Measurements from ENCODE around the gene PPP1CB. TPM values are rescaled to one million over a fixed set of nuclear protein-coding genes. Genes with fewer than 3 reads are reported as not detected.

Gene PPP1CB
- total and polyA plus RNA-seq, 10 of the 15 experiments (the other 5 are each of a cell fraction or from before 2014, with no cell fraction given): 37.5 to 176 (median 84.9) TPM

GRCh38 chr2:28751252-28751955, at the start of gene PPP1CB (continued):
- TF ChIP-seq ELK1 (IDR thresholded peaks at IDR 0.05; ENCODE audit: low read depth, low read length): peak; percentile 24; the same call in 1 of the 2 replicates
- no peak for TF ChIP-seq REST (IDR thresholded peaks at IDR 0.05; ENCODE audit: low read depth, low read length)
- no peak; the same call in 1 of the 2 replicates for TF ChIP-seq RCOR1 (conservative IDR thresholded peaks at IDR 0.05; ENCODE audit: low read depth, low read length)
- peak; percentile 50; the same call in 1 of the 2 replicates for TF ChIP-seq MLLT1 (IDR thresholded peaks at IDR 0.05)
- TF ChIP-seq PML (IDR thresholded peaks at IDR 0.05; ENCODE audit: low read length): peak; percentile 76
- TF ChIP-seq IRF3 (IDR thresholded peaks at IDR 0.05): peak; percentile 8; the same call in 1 of the 2 replicates
- 0 out of 2 replicates have a peak, but pooled peaks have one; percentile 23 for TF ChIP-seq MEF2A (IDR thresholded peaks at IDR 0.05; ENCODE audit: insufficient read depth, low read depth, low read length)
- peak; percentile 72; the same call in 1 of the 2 replicates for TF ChIP-seq TAF1 (IDR thresholded peaks at IDR 0.05; ENCODE audit: borderline replicate concordance, low read depth, low read length)
- TF ChIP-seq SUZ12 (IDR thresholded peaks at IDR 0.05; ENCODE audit: unreplicated experiment): no peak
- TF ChIP-seq CBFB (IDR thresholded peaks at IDR 0.05; ENCODE audit: low read depth): peak; percentile 32; the same call in 1 of the 2 replicates
- no peak for TF ChIP-seq EZH2 (IDR thresholded peaks at IDR 0.05; ENCODE audit: borderline replicate concordance, control insufficient read depth, low read depth, low read length)
- TF ChIP-seq PAX5 (IDR thresholded peaks at IDR 0.05; ENCODE audit: borderline replicate concordance, low read depth, low read length): peak; percentile 48; the same call in 1 of the 2 replicates
- peak; percentile 46; the same call in 1 of the 2 replicates for TF ChIP-seq YY1 (IDR thresholded peaks at IDR 0.05; ENCODE audit: low read depth, low read length)
- TF ChIP-seq PRDM15 (CRISPR knock-in tag; IDR thresholded peaks at IDR 0.05): no peak
- TF ChIP-seq MYB (IDR thresholded peaks at IDR 0.05; ENCODE audit: borderline replicate concordance, low read depth, low read length): no peak
- TF ChIP-seq IKZF1 (conservative IDR thresholded peaks at IDR 0.05): peak; percentile 100
- TF ChIP-seq GATAD2B (conservative IDR thresholded peaks at IDR 0.05; ENCODE audit: low read depth): peak; percentile 84; the same call in 1 of the 2 replicates
- peak; percentile 68; the same call in 1 of the 2 replicates for TF ChIP-seq RB1 (IDR thresholded peaks at IDR 0.05; ENCODE audit: borderline replicate concordance)

Measured in GM12878 (cell line).